ENCODE results near the gene ADI1. TPM values are rescaled to one million over a fixed set of nuclear protein-coding genes. Genes with fewer than 3 reads are reported as not detected.

Gene ADI1
- polyA plus RNA-seq, 1 of the 3 experiments (the other 2 are of a cell fraction) = 67.2 TPM

- no peak for TF ChIP-seq REST (IDR thresholded peaks at IDR 0.05; ENCODE audit: low read depth, low read length)
Observed at GRCh38 chr2:3535794-3536681, 16.7 kb upstream of the ADI1 start (continued).

GRCh38 chr2:3535467-3535793, 16.1 kb upstream of the ADI1 start:
- no peaks in the 10 kb centered on the region for H3K27me3 ChIP-seq (ENCODE audit: insufficient read depth)
- no peak for DNase-seq
- H3K27ac ChIP-seq (ENCODE audit: low read depth in 2 of 2, low read length in 1 of 2) = peak overlapping the region; percentile 72 to 98
- H3K9me2 ChIP-seq = no peaks in the 10 kb centered on the region
- no peaks in the 10 kb centered on the region for H4K20me1 ChIP-seq (ENCODE audit: insufficient read depth)
- CTCF ChIA-PET = no interaction called here
- H3F3A ChIP-seq (replicated peaks; ENCODE audit: insufficient read depth) = peaks cover 26% of the 10 kb centered on the region
- peaks cover 9 to 10% of the 10 kb centered on the region in 2 experiments for H3K36me3 ChIP-seq (replicated peaks in 1 of 2; ENCODE audit: control insufficient read depth in 1 of 2, insufficient read depth in 2 of 2, low read length in 1 of 2)
- H3K4me3 ChIP-seq (ENCODE audit: low read depth in 2 of 2, low read length in 1 of 2) = peak overlapping the region in 1 of 2 experiments; percentile 63; a peak in 2 of 4 replicates
- no peaks in the 10 kb centered on the region for H3K79me2 ChIP-seq (ENCODE audit: insufficient read depth)
- H3K9me3 ChIP-seq = no peaks in the 10 kb centered on the region
- POLR2A ChIA-PET = no interaction called here
- H3K4me2 ChIP-seq = peak overlapping the region; percentile 72
- no peak overlapping the region for H2AFZ ChIP-seq (ENCODE audit: low read depth)
- TF ChIP-seq FOSL2 (IDR thresholded peaks at IDR 0.05; ENCODE audit: borderline replicate concordance, low read depth) (no peak), MEF2A (IDR thresholded peaks at IDR 0.05; ENCODE audit: borderline replicate concordance, low read depth) (no peak), TEAD4 (IDR thresholded peaks at IDR 0.05; ENCODE audit: borderline replicate concordance, insufficient read depth) (no peak), ELF1 (IDR thresholded peaks at IDR 0.05) (no peak), NRF1 (IDR thresholded peaks at IDR 0.05; ENCODE audit: low read depth, low read length) (no peak), GATA2 (CRISPR knock-in tag; IDR thresholded peaks at IDR 0.05) (no peak), FOXJ3 (CRISPR knock-in tag; IDR thresholded peaks at IDR 0.05) (no peak), SMC3 (IDR thresholded peaks at IDR 0.05; ENCODE audit: low read depth, low read length) (no peak), FOXM1 (IDR thresholded peaks at IDR 0.05; ENCODE audit: low read depth) (no peak), JUND (IDR thresholded peaks at IDR 0.05) (no peak), EZH2phosphoT487 (IDR thresholded peaks at IDR 0.05; ENCODE audit: borderline replicate concordance, low read depth) (no peak)
- peak overlapping the region; percentile 87 for H3K9ac ChIP-seq
- peaks cover 3 to 13% of the 10 kb centered on the region in 2 experiments; a peak in 3 of 4 replicates for H3K4me1 ChIP-seq (ENCODE audit: control insufficient read depth in 1 of 2, insufficient read depth in 2 of 2, low read depth in 1 of 2, low read length in 1 of 2)
- WGBS (ENCODE audit: low lambda C conversion rate) = 85% methylated on average over 5 of the region's 5 CpGs

Data from SK-N-SH (cell line).